ENCODE results near the gene ATP9A. TPM values are rescaled to one million over a fixed set of nuclear protein-coding genes. Genes with fewer than 3 reads are reported as not detected.

Gene ATP9A
- polyA plus RNA-seq, 1 donor (not counting 4 experiments of a cell fraction or from before 2014, with no cell fraction given) = 5.8 TPM

DNA sequence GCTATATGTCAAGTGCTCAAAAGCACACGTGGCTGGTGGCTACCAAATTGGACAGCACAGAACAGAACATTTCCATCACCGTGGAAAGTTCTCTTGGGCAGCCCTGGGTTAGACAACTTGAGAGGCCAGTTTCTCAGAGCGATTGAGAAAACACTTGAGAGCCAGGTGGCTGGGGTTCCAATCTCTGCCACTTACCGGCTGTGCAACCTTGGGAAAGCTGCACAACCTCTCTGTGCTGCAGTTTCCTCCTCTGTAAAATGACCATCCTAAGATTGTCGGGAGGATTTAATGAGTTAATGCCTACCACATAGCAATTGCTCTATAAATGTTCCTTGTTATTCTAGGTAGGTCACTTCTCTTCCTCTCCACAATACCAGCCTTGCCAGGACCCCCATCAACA lies 200.6 kb downstream of the ATP9A start:
- FAIRE-seq = no peak
- no peak for DNase-seq (ENCODE audit: low read depth, low spot score)
- Histone ChIP-seq H3K4me3 (ENCODE audit: control insufficient read depth in 2 of 3, extremely low read depth in 1 of 3, insufficient read depth in 2 of 3, low read depth in 1 of 3, low read length in 3 of 3) (no peak overlapping the region), H3K4me1 (ENCODE audit: control insufficient read depth, extremely low read depth, insufficient read depth, low read length) (peaks cover 11% of the 10 kb centered on the region), H3K4me2 (ENCODE audit: control insufficient read depth, extremely low read depth, insufficient read depth, low read depth, low read length) (no peak overlapping the region), H3K27ac (ENCODE audit: control insufficient read depth, insufficient read depth, low read length) (no peak overlapping the region), H2AFZ (ENCODE audit: control insufficient read depth, low read length) (no peak overlapping the region), H3K9me1 (ENCODE audit: control insufficient read depth, extremely low read depth, insufficient read depth, low read length) (no peaks in the 10 kb centered on the region), H3K9ac (ENCODE audit: control insufficient read depth, extremely low read depth, insufficient read depth, low read length) (no peak overlapping the region), H3K36me3 (ENCODE audit: control insufficient read depth in 2 of 2, extremely low read depth in 1 of 2, insufficient read depth in 2 of 2, low read length in 2 of 2) (no peaks in the 10 kb centered on the region), H4K20me1 (ENCODE audit: control insufficient read depth, extremely low read depth, insufficient read depth, low read length) (no peaks in the 10 kb centered on the region), H3K79me2 (ENCODE audit: control insufficient read depth, insufficient read depth, low read length) (no peaks in the 10 kb centered on the region), H3K9me3 (ENCODE audit: control insufficient read depth, low read depth, low read length) (no peaks in the 10 kb centered on the region), H3K27me3 (ENCODE audit: control insufficient read depth, extremely low read depth, insufficient read depth, low read length) (peaks cover 36% of the 10 kb centered on the region)
- dilution Hi-C loops (cut with MboI; ENCODE audit: extremely low pct_ligation_motif_present, low sequenced_read_pairs) = no loop called here
- TF ChIP-seq, protein P1, sequence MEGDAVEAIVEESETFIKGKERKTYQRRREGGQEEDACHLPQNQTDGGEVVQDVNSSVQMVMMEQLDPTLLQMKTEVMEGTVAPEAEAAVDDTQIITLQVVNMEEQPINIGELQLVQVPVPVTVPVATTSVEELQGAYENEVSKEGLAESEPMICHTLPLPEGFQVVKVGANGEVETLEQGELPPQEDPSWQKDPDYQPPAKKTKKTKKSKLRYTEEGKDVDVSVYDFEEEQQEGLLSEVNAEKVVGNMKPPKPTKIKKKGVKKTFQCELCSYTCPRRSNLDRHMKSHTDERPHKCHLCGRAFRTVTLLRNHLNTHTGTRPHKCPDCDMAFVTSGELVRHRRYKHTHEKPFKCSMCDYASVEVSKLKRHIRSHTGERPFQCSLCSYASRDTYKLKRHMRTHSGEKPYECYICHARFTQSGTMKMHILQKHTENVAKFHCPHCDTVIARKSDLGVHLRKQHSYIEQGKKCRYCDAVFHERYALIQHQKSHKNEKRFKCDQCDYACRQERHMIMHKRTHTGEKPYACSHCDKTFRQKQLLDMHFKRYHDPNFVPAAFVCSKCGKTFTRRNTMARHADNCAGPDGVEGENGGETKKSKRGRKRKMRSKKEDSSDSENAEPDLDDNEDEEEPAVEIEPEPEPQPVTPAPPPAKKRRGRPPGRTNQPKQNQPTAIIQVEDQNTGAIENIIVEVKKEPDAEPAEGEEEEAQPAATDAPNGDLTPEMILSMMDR (optimal IDR thresholded peaks at IDR 0.05 in 1 of 3, IDR thresholded peaks at IDR 0.05 in 1 of 3, conservative IDR thresholded peaks at IDR 0.05 in 1 of 3; ENCODE audit: extremely low read depth in 1 of 3, insufficient read depth in 2 of 3, low read length in 3 of 3) = no peak
- TF ChIP-seq EZH2 (IDR thresholded peaks at IDR 0.05; ENCODE audit: low read length) = no peak

DNA sequence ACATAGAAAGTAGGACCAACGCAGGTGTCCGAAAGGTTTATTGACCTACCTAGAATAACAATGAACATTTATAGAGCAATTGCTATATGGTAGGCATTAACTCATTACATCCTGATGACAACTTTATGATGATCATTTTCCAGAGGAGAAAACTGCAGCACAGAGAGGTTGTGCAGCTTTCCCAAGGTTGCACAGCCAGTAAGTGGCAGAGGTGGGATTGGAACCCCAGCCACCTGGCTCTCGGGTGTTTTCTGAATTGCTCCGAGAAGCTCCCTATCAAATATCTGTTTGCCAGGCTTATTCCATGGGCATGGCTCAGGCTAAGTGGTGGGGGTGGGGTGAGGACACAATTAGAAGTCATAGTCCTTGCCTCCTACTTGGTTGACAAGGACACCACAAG lies 201.6 kb downstream of the ATP9A start:
- Histone ChIP-seq H3K4me1 (ENCODE audit: control insufficient read depth, extremely low read depth, insufficient read depth, low read length) (peaks cover 21% of the 10 kb centered on the region), H3K27ac (ENCODE audit: control insufficient read depth, insufficient read depth, low read length) (no peak overlapping the region), H3K4me2 (ENCODE audit: control insufficient read depth, extremely low read depth, insufficient read depth, low read depth, low read length) (no peak overlapping the region), H3K4me3 (ENCODE audit: control insufficient read depth in 2 of 3, extremely low read depth in 1 of 3, insufficient read depth in 2 of 3, low read depth in 1 of 3, low read length in 3 of 3) (no peak overlapping the region), H3K27me3 (ENCODE audit: control insufficient read depth, extremely low read depth, insufficient read depth, low read length) (peaks cover 46% of the 10 kb centered on the region), H4K20me1 (ENCODE audit: control insufficient read depth, extremely low read depth, insufficient read depth, low read length) (no peaks in the 10 kb centered on the region), H3K9me3 (ENCODE audit: control insufficient read depth, low read depth, low read length) (no peaks in the 10 kb centered on the region), H3K79me2 (ENCODE audit: control insufficient read depth, insufficient read depth, low read length) (no peaks in the 10 kb centered on the region), H3K9me1 (ENCODE audit: control insufficient read depth, extremely low read depth, insufficient read depth, low read length) (no peaks in the 10 kb centered on the region), H2AFZ (ENCODE audit: control insufficient read depth, low read length) (no peak overlapping the region), H3K9ac (ENCODE audit: control insufficient read depth, extremely low read depth, insufficient read depth, low read length) (no peak overlapping the region), H3K36me3 (ENCODE audit: control insufficient read depth in 2 of 2, extremely low read depth in 1 of 2, insufficient read depth in 2 of 2, low read length in 2 of 2) (no peaks in the 10 kb centered on the region)
- TF ChIP-seq, protein P1 (optimal IDR thresholded peaks at IDR 0.05 in 1 of 3, IDR thresholded peaks at IDR 0.05 in 1 of 3, conservative IDR thresholded peaks at IDR 0.05 in 1 of 3; ENCODE audit: extremely low read depth in 1 of 3, insufficient read depth in 2 of 3, low read length in 3 of 3) = no peak
- TF ChIP-seq EZH2 (IDR thresholded peaks at IDR 0.05; ENCODE audit: low read length) = no peak
- DNase-seq (ENCODE audit: low read depth, low spot score) (no peak), FAIRE-seq (no peak)
- dilution Hi-C loops (cut with MboI; ENCODE audit: extremely low pct_ligation_motif_present, low sequenced_read_pairs) = no loop called here
